ENCODE data around the gene MFSD12.

GRCh38 chr19:3605361-3605760, 48.0 kb upstream of the MFSD12 start:
- TF ChIP-seq EZH2 (IDR thresholded peaks at IDR 0.05; ENCODE audit: insufficient read depth, poor library complexity, severe bottlenecking): no peak
- TF ChIP-seq EZH2phosphoT487 (IDR thresholded peaks at IDR 0.05; ENCODE audit: insufficient read depth, low read depth): no peak
